BE2C (cell line): Measurements from ENCODE around the gene WAC.

Experiments used
- DNase-seq: peaks from one replicate; pipeline ENCODE4 v3.0.0-alpha.2; 2020
- H3K27me3 ChIP-seq: fragments of 250-450 bp; sonication (Bioruptor Pico); 2 replicates; pipeline ENCODE4 v1.5.1; 2020; ENCODE audit warnings: mild to moderate bottlenecking
- H3K36me3 ChIP-seq: fragments of 250-450 bp; sonication (Bioruptor Pico); 2 replicates; pipeline ENCODE4 v1.5.1; 2020; ENCODE audit warnings: mild to moderate bottlenecking
- H3K4me1 ChIP-seq: fragments of 250-450 bp; sonication (Bioruptor Pico); 2 replicates; pipeline ENCODE4 v1.5.1; 2020
- H3K4me3 ChIP-seq: 2 replicates; pipeline ENCODE4 v1.5.1; 2011; ENCODE audit warnings: low read depth, low read length
- H3K9me3 ChIP-seq: fragments of 250-450 bp; sonication (Bioruptor Pico); 2 replicates; pipeline ENCODE4 v1.5.1; 2020
- CTCF ChIP-seq: IDR thresholded peaks from 2 replicates; pipeline ENCODE4 v1.5.1; 2012; ENCODE audit warnings: mild to moderate bottlenecking, low read depth, low read length

The WAC gene

GRCh38 chr10:28541717-28542365, 8.9 kb downstream of the WAC start:
- no peaks in the 10 kb centered on the region for H3K4me1 ChIP-seq
- no peaks in the 10 kb centered on the region for H3K27me3 ChIP-seq
- H3K36me3 ChIP-seq, result peaks cover 74% of the 10 kb centered on the region
- no peak overlapping the region for H3K4me3 ChIP-seq
- no peak for DNase-seq
- H3K9me3 ChIP-seq, result no peaks in the 10 kb centered on the region
- TF ChIP-seq CTCF, result peak; percentile 32

- no peak for TF ChIP-seq CTCF
- H3K4me3 ChIP-seq, result no peak overlapping the region
- H3K4me1 ChIP-seq, result no peaks in the 10 kb centered on the region
- H3K9me3 ChIP-seq, result no peaks in the 10 kb centered on the region
- H3K27me3 ChIP-seq, result no peaks in the 10 kb centered on the region
- peaks cover 66% of the 10 kb centered on the region for H3K36me3 ChIP-seq
- no peak for DNase-seq
These were observed 9.8 kb downstream of the WAC start for GRCh38 chr10:28542728-28543127.

GRCh38 chr10:28544058-28544457, 11.1 kb downstream of the WAC start:
- H3K27me3 ChIP-seq, result no peaks in the 10 kb centered on the region
- H3K4me1 ChIP-seq, result no peaks in the 10 kb centered on the region
- no peak for TF ChIP-seq CTCF
- no peaks in the 10 kb centered on the region for H3K9me3 ChIP-seq
- H3K36me3 ChIP-seq, result peaks cover 68% of the 10 kb centered on the region
- DNase-seq, result no peak
- no peak overlapping the region for H3K4me3 ChIP-seq

GRCh38 chr10:28545967-28546644, 13.2 kb downstream of the WAC start:
- Histone ChIP-seq H3K4me3 (no peak overlapping the region), H3K36me3 (peaks cover 57% of the 10 kb centered on the region), H3K9me3 (no peaks in the 10 kb centered on the region), H3K27me3 (no peaks in the 10 kb centered on the region), H3K4me1 (no peaks in the 10 kb centered on the region)
- no peak for DNase-seq
- TF ChIP-seq CTCF, result no peak

- Histone ChIP-seq H3K36me3 (peaks cover 44% of the 10 kb centered on the region), H3K9me3 (no peaks in the 10 kb centered on the region), H3K4me3 (no peak overlapping the region), H3K27me3 (no peaks in the 10 kb centered on the region), H3K4me1 (no peaks in the 10 kb centered on the region)
- no peak for TF ChIP-seq CTCF
- DNase-seq, result no peak
These were observed 16.0 kb downstream of the WAC start for GRCh38 chr10:28548781-28549498.

- no peaks in the 10 kb centered on the region for H3K27me3 ChIP-seq
- no peak for DNase-seq
- peaks cover 47% of the 10 kb centered on the region for H3K36me3 ChIP-seq
- no peaks in the 10 kb centered on the region for H3K4me1 ChIP-seq
- TF ChIP-seq CTCF, result no peak
- no peaks in the 10 kb centered on the region for H3K9me3 ChIP-seq
- no peak overlapping the region for H3K4me3 ChIP-seq
These were observed 18.2 kb downstream of the WAC start for GRCh38 chr10:28551086-28551485.
